Activated CD4-positive, CD25-positive, alpha-beta regulatory T cell treated with anti-CD3 and anti-CD28 coated beads, Interleukin-2, amount 50 U/mL, for 16 hours (primary cell): ENCODE results near the gene USP17L29.
"Not testable (repeated sequence)": the region's sequence is repeated elsewhere in the genome, so short reads cannot be mapped to it uniquely, and the experiment has no call there.

Experiments used
- DNase-seq: peaks from one replicate; pipeline ENCODE4 v3.0.0-alpha.2; 2020; ENCODE audit warnings: low read depth, low spot score

Gene USP17L29, protein sequence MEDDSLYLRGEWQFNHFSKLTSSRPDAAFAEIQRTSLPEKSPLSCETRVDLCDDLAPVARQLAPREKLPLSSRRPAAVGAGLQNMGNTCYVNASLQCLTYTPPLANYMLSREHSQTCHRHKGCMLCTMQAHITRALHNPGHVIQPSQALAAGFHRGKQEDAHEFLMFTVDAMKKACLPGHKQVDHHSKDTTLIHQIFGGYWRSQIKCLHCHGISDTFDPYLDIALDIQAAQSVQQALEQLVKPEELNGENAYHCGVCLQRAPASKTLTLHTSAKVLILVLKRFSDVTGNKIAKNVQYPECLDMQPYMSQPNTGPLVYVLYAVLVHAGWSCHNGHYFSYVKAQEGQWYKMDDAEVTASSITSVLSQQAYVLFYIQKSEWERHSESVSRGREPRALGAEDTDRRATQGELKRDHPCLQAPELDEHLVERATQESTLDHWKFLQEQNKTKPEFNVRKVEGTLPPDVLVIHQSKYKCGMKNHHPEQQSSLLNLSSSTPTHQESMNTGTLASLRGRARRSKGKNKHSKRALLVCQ

DNA sequence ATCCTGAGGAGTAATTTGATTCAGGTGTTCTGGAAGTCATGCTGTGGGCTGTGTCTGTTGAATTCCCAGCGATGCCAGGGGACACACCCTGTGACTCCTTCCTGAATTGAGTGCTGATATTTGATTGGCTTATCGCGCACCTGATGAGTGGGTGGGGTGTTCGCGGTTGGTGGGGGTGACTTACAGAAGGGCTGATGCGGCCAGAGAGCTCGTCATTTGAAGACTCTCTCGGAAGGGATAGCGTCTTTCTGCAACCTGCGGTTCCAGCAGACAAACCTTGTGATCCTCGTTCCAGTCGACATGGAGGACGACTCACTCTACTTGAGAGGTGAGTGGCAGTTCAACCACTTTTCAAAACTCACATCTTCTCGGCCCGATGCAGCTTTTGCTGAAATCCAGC, at the start of gene USP17L29:
TSS of gene USP17L29 (plus strand) at position 301 of the 400 bp plus-strand sequence. CDS start at position 301, 0 bp downstream.
- not testable (repeated sequence) for DNase-seq

DNA sequence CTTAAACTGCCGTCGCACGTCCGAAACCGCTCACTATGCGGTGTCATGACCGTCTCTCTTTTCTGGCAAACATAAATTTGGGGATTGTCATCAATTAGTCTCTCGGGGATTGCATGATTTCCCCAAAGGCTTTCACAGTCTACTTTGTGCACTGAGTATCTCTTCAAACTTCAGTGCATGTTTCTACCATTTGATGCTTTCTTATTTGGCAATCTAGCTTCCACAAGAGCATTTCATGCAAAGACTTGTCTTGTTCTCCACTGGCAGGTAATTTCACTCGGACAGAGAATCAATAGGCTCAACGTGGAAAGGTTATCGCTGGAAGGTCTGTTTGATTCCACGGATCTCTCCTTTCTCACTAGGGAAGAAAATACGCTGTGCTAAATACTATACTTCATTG, 29.2 kb upstream of the USP17L29 start:
- DNase-seq, result not testable (repeated sequence)

DNA sequence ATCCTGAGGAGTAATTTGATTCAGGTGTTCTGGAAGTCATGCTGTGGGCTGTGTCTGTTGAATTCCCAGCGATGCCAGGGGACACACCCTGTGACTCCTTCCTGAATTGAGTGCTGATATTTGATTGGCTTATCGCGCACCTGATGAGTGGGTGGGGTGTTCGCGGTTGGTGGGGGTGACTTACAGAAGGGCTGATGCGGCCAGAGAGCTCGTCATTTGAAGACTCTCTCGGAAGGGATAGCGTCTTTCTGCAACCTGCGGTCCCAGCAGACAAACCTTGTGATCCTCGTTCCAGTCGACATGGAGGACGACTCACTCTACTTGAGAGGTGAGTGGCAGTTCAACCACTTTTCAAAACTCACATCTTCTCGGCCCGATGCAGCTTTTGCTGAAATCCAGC, 28.6 kb upstream of the USP17L29 start, which contains the start of gene USP17L24:
TSS of gene USP17L24 (plus strand) at position 301 of the 400 bp plus-strand sequence. CDS start at position 301, 0 bp downstream.
- DNase-seq, result not testable (repeated sequence)

DNA sequence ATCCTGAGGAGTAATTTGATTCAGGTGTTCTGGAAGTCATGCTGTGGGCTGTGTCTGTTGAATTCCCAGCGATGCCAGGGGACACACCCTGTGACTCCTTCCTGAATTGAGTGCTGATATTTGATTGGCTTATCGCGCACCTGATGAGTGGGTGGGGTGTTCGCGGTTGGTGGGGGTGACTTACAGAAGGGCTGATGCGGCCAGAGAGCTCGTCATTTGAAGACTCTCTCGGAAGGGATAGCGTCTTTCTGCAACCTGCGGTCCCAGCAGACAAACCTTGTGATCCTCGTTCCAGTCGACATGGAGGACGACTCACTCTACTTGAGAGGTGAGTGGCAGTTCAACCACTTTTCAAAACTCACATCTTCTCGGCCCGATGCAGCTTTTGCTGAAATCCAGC, 23.8 kb upstream of the USP17L29 start, which contains the start of gene USP17L25:
TSS of gene USP17L25 (plus strand) at position 301 of the 400 bp plus-strand sequence. CDS start at position 301, 0 bp downstream.
- not testable (repeated sequence) for DNase-seq

DNA sequence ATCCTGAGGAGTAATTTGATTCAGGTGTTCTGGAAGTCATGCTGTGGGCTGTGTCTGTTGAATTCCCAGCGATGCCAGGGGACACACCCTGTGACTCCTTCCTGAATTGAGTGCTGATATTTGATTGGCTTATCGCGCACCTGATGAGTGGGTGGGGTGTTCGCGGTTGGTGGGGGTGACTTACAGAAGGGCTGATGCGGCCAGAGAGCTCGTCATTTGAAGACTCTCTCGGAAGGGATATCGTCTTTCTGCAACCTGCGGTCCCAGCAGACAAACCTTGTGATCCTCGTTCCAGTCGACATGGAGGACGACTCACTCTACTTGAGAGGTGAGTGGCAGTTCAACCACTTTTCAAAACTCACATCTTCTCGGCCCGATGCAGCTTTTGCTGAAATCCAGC, 19.1 kb upstream of the USP17L29 start, which contains the start of gene USP17L26:
TSS of gene USP17L26 (plus strand) at position 301 of the 400 bp plus-strand sequence. CDS start at position 301, 0 bp downstream.
- DNase-seq, result not testable (repeated sequence)

DNA sequence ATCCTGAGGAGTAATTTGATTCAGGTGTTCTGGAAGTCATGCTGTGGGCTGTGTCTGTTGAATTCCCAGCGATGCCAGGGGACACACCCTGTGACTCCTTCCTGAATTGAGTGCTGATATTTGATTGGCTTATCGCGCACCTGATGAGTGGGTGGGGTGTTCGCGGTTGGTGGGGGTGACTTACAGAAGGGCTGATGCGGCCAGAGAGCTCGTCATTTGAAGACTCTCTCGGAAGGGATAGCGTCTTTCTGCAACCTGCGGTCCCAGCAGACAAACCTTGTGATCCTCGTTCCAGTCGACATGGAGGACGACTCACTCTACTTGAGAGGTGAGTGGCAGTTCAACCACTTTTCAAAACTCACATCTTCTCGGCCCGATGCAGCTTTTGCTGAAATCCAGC, 14.3 kb upstream of the USP17L29 start, which contains the start of gene USP17L5:
TSS of gene USP17L5 (plus strand) at position 301 of the 400 bp plus-strand sequence. CDS start at position 301, 0 bp downstream.
- DNase-seq, result not testable (repeated sequence)

DNA sequence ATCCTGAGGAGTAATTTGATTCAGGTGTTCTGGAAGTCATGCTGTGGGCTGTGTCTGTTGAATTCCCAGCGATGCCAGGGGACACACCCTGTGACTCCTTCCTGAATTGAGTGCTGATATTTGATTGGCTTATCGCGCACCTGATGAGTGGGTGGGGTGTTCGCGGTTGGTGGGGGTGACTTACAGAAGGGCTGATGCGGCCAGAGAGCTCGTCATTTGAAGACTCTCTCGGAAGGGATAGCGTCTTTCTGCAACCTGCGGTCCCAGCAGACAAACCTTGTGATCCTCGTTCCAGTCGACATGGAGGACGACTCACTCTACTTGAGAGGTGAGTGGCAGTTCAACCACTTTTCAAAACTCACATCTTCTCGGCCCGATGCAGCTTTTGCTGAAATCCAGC, 9.6 kb upstream of the USP17L29 start, which contains the start of gene USP17L27:
TSS of gene USP17L27 (plus strand) at position 301 of the 400 bp plus-strand sequence. CDS start at position 301, 0 bp downstream.
- DNase-seq, result not testable (repeated sequence)

DNA sequence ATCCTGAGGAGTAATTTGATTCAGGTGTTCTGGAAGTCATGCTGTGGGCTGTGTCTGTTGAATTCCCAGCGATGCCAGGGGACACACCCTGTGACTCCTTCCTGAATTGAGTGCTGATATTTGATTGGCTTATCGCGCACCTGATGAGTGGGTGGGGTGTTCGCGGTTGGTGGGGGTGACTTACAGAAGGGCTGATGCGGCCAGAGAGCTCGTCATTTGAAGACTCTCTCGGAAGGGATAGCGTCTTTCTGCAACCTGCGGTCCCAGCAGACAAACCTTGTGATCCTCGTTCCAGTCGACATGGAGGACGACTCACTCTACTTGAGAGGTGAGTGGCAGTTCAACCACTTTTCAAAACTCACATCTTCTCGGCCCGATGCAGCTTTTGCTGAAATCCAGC, 4.8 kb upstream of the USP17L29 start, which contains the start of gene USP17L28:
TSS of gene USP17L28 (plus strand) at position 301 of the 400 bp plus-strand sequence. CDS start at position 301, 0 bp downstream.
- DNase-seq, result not testable (repeated sequence)

DNA sequence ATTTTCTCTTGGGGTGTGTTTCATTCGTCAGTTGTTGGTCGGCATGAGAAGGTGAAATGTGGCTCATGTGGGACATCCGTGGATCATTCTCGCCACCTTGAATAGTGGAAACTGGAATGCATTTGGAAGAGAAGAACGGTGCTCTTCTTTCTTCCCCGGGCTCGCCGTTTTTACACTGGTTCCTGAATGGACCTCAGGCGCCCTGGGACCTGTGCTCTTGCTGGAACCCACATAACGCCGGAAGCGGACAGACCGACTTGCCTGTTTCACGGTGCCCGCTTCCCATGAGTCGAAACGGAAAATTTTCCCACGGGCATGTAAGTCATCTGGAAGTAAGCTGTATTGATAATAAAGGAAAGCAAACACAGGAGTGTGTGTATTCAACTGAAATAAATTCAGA, 2.6 kb upstream of the USP17L29 start:
- not testable (repeated sequence) for DNase-seq

DNA sequence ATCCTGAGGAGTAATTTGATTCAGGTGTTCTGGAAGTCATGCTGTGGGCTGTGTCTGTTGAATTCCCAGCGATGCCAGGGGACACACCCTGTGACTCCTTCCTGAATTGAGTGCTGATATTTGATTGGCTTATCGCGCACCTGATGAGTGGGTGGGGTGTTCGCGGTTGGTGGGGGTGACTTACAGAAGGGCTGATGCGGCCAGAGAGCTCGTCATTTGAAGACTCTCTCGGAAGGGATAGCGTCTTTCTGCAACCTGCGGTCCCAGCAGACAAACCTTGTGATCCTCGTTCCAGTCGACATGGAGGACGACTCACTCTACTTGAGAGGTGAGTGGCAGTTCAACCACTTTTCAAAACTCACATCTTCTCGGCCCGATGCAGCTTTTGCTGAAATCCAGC, 9.4 kb downstream of the USP17L29 start, which contains the start of gene USP17L30:
TSS of gene USP17L30 (plus strand) at position 301 of the 400 bp plus-strand sequence. CDS start at position 301, 0 bp downstream.
- DNase-seq, result not testable (repeated sequence)

DNA sequence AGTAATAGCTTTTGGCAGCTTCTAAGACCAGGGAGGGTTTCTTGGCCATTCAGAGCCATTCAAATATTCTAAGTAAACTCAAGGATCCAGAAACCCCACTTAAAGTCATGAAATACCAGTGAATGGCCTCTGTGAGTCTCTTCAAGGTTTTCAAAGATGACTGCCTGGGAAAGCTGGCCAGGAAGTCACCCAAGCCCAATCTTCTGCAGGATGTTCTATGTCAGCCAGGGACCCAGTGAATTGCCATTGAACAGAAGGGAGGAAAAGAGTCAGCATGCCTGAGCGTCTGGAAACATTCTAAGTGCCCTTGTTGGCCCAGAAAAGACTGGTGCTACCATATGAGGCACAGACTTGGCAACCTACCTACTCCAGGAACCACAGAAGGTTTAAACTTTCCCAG, 26.4 kb downstream of the USP17L29 start:
- not testable (repeated sequence) for DNase-seq

DNA sequence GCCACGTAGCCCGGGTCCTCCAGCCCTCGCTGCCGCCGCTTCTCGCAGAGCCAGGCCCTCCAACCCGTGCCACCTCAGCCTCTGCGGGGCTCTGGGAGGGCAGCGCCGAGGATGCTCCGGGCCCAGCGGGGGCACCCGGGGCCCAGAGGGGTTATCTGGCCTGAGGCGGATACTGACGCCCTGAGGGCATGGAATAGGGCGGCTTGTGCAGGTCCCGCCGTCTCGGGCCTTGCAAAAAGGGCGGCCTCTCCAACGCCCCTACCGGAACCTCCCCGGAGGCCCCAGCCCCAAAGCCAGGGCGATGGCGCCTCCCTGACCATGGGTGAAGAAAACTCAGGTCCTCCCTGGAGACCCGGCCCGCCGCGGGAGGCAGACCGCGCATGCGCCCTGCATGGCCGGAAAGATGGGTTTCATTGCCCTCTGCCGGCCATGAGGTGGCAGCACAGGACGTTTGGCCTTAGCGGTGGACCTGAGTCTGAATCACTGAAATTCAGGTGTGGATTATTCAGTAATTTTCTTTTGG, 27.6 kb downstream of the USP17L29 start:
- DNase-seq, result peak; percentile 11

DNA sequence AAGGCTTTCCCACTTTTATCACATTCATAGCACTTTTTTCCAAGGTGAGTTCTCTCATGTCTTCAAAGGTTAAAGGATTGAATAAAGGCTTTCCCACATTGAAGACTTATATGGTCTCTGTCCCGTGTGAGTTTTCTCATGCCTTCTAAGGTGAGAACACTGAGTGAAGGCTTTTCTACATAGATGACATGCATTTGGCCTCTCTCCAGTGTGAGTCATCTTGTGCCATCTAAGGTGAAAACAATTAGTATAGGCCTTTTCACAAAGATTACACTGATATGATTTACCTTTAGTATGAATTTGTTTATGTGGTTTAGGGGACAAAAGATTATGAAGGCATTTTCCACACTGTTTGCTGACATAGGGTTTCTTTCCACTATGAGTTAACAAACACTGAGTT, 30.7 kb downstream of the USP17L29 start:
- DNase-seq, result no peak

DNA sequence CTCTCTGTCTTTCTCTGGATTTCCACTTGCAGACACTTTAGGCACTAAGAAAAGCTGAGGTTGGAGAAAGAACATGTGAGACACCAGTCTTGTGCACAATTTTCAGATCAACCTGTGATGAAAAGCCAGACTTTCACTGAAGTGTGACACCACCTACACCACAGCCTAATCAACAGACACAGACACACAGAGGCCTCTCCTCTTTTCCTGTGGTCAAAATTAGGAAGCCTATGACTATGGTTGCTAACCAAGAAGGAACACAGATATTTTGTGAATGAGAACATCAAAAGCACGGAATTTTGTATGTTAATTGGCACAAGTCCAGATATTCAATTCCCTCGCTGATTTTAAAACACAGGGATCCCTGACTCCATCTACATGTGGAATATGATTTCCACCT, 35.6 kb downstream of the USP17L29 start:
- DNase-seq, result not testable (repeated sequence)
